Ascending aorta (tissue), 2 donors: ENCODE measurements around the gene ANO4. TPM values are rescaled to one million over a fixed set of nuclear protein-coding genes. Genes with fewer than 3 reads are reported as not detected.

Source experiments
- DNase-seq, 2 donors: peaks; one replicate each; pipeline ENCODE4 v3.0.0-alpha.2; 2019; ENCODE audit warnings: low spot score in 2 of 2
- H3K27ac ChIP-seq, 2 donors: fragments of 200-600 bp; sonication (generic); one replicate each; pipeline ENCODE4 v1.5.1; 2016 to 2017; ENCODE audit warnings: mild to moderate bottlenecking in 1 of 2
- H3K27me3 ChIP-seq: fragments of 200-600 bp; sonication (generic); one replicate; pipeline ENCODE4 v1.5.1; 2017
- H3K36me3 ChIP-seq, 2 donors: fragments of 200-600 bp; sonication (generic); one replicate each; pipeline ENCODE4 v1.5.1; 2016
- H3K4me1 ChIP-seq, 2 donors: fragments of 200-600 bp; sonication (generic); one replicate each; pipeline ENCODE4 v1.5.1; 2016 to 2017; ENCODE audit warnings: mild to moderate bottlenecking in 1 of 2
- H3K4me3 ChIP-seq, 2 donors: fragments of 200-600 bp; sonication (generic); one replicate each; pipeline ENCODE4 v1.5.1; 2016 to 2017; ENCODE audit warnings: mild to moderate bottlenecking in 1 of 2
- H3K9me3 ChIP-seq, 2 donors: fragments of 200-600 bp; sonication (generic); one replicate each; pipeline ENCODE4 v1.5.1; 2016
- intact Hi-C: fragments of 100-400 bp; cut with DNase I; formaldehyde crosslinking; loops from one replicate; pipeline ENCODE4 v1.15.1; 2023
- total RNA-seq: library from RNA; depleted of rRNA; stranded (reverse); fragments of >200 nt; gene quantifications from one replicate; pipeline ENCODE4 v1.1.0, GENCODE V29; 2016
- TF ChIP-seq, protein P1 (sequence below), 3 experiments: fragments of 200-600 bp in 2 of 3; fragments of 450-650 bp in 1 of 3; sonication (generic) in 2 of 3; IDR thresholded peaks; one replicate each; pipeline ENCODE4 v1.5.1; 2016 to 2019; ENCODE audit warnings: antibody characterized with exemption in 3 of 3, mild to moderate bottlenecking in 1 of 3, moderate library complexity in 1 of 3

Gene ANO4
- total RNA-seq, 1 donor from 2014 or later: 0.11 TPM

DNA sequence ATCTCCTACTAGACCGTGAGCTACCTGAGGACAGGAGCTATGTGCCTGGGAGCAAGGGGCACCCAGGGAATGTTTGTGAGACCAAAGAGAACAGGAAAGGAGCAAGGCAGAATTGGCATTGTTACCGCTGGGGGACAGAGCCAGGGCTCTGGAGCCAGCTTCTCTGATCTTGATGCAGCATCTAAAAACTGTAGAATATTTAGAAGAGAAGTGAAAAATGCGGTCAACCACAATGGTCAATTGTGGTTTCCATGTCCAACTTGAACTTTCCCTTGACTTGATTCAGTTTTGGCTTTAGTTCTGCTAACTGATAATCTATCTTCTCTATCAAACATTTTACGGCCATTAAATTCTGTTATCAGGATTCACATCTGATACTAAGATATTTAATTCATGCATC, 201.2 kb downstream of the ANO4 start:
- peaks cover 0 to 2% of the 10 kb centered on the region in 2 donors for H3K4me1 ChIP-seq
- no peaks in the 10 kb centered on the region for H3K27me3 ChIP-seq
- H3K36me3 ChIP-seq: no peaks in the 10 kb centered on the region
- H3K4me3 ChIP-seq: no peak overlapping the region
- TF ChIP-seq, protein P1, sequence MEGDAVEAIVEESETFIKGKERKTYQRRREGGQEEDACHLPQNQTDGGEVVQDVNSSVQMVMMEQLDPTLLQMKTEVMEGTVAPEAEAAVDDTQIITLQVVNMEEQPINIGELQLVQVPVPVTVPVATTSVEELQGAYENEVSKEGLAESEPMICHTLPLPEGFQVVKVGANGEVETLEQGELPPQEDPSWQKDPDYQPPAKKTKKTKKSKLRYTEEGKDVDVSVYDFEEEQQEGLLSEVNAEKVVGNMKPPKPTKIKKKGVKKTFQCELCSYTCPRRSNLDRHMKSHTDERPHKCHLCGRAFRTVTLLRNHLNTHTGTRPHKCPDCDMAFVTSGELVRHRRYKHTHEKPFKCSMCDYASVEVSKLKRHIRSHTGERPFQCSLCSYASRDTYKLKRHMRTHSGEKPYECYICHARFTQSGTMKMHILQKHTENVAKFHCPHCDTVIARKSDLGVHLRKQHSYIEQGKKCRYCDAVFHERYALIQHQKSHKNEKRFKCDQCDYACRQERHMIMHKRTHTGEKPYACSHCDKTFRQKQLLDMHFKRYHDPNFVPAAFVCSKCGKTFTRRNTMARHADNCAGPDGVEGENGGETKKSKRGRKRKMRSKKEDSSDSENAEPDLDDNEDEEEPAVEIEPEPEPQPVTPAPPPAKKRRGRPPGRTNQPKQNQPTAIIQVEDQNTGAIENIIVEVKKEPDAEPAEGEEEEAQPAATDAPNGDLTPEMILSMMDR (IDR thresholded peaks at IDR 0.05): no peak
- H3K9me3 ChIP-seq: no peaks in the 10 kb centered on the region
- intact Hi-C loops: no loop called here
- H3K27ac ChIP-seq: no peak overlapping the region
- DNase-seq: no peak

DNA sequence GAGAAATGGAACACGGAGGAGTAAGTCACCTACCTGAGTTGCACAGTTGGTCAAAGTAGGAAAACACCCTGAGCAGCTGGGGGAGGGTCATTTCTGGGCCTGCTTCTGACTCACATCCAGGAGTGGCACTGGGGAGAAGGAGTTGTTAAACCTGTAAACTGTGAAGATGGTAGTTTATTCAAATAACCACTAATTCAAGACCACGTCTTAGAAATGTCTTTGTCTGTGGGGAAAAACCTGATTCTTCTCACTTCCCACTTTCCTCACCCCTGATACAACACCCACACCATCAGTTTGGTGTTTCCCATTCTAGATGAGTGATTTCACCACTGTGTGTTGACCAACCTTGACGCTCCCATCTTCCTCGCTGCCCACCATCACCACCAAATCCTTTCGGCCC, 207.1 kb downstream of the ANO4 start:
- intact Hi-C loops: no loop called here
- H3K36me3 ChIP-seq: no peaks in the 10 kb centered on the region
- H3K27me3 ChIP-seq: no peaks in the 10 kb centered on the region
- no peaks in the 10 kb centered on the region for H3K4me1 ChIP-seq
- no peak overlapping the region for H3K27ac ChIP-seq
- H3K9me3 ChIP-seq: no peaks in the 10 kb centered on the region
- no peak overlapping the region for H3K4me3 ChIP-seq
- DNase-seq: no peak
- TF ChIP-seq, protein P1 (IDR thresholded peaks at IDR 0.05): no peak

DNA sequence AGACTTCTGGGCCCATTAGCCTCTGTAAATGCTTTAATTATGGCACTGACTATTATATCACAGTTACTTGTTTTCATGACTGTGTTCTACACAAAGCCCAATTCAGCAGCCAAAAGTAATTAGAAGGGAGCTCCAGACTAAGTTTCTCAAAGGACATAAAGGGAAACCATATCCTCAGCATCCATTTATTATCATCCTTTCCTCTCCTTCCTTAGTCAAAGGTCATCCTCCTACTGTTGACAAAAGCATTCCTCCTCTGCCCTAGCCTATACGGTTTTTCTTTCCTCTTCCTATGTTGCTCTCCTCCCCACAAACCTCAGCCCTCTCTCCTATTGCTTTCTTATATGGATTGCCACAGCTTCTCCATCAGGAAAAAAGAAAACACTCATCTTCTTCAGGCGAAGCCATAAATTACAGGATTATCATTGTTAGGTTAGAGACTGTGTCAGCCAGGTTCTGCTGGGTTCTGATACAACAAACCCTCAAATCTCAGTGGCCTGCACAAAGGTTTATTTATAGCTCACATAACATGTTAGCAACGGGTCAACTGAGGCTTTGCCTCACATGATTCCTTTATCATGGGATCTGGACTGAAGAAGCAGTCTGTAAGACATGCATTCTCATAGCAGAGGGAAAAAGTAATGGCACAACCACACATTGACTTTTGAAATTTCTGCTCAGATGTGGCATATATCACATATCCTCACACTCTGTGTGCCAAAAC, 208.3 kb downstream of the ANO4 start:
- Histone ChIP-seq H3K4me1 (no peaks in the 10 kb centered on the region), H3K27me3 (no peaks in the 10 kb centered on the region), H3K27ac (no peak overlapping the region), H3K36me3 (no peaks in the 10 kb centered on the region), H3K9me3 (no peaks in the 10 kb centered on the region), H3K4me3 (no peak overlapping the region)
- TF ChIP-seq, protein P1 (IDR thresholded peaks at IDR 0.05): no peak
- DNase-seq: no peak
- intact Hi-C loops: no loop called here

DNA sequence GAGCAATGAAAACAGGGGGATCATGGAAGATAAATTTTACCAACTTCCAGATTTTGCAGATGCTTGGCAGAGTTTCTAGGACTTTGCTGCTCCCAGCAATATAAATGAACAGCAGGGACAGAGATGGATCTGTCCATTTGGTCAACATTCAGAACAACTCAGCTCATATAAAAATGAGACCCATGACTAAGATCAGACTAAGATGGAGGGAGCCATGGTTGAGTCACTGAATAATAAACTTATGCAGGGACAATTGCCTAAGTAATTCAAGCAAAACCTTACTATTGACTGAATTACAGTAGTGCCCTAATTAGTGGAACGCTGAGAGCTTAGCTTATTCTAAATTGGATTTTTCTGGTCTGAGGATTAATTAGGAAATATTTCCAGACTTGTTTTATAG, 210.3 kb downstream of the ANO4 start:
- Histone ChIP-seq H3K9me3 (peaks cover 0 to 17% of the 10 kb centered on the region in 2 donors), H3K27ac (no peak overlapping the region), H3K4me1 (no peaks in the 10 kb centered on the region), H3K36me3 (no peaks in the 10 kb centered on the region), H3K27me3 (no peaks in the 10 kb centered on the region), H3K4me3 (no peak overlapping the region)
- no peak for DNase-seq
- intact Hi-C loops: no loop called here
- TF ChIP-seq, protein P1 (IDR thresholded peaks at IDR 0.05): no peak

DNA sequence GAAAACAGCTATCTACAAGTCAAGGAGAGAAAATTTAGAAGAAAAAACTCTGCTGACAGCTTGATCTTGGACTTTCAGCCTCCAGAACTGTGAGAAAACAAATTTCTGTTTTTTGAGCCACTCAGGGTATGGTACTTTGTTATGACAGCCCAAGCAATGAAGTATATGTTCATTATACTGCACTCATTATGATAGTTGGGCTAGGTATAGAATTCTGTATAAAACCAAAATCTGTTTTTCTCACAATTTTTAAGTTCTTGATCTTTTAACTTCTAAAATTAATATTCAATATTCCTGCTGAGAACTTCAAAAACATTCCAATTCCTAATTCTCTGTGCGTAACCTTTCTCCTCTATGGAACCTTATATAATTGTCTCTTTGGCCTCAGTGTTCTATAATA, 214.7 kb downstream of the ANO4 start:
- Histone ChIP-seq H3K4me1 (no peaks in the 10 kb centered on the region), H3K4me3 (no peak overlapping the region), H3K36me3 (no peaks in the 10 kb centered on the region), H3K27ac (no peak overlapping the region), H3K9me3 (peaks cover 0 to 17% of the 10 kb centered on the region in 2 donors), H3K27me3 (no peaks in the 10 kb centered on the region)
- TF ChIP-seq, protein P1 (IDR thresholded peaks at IDR 0.05): no peak
- no peak for DNase-seq
- intact Hi-C loops: no loop called here
